ENCODE results near the gene KRT76.
"Not testable (repeated sequence)": the region's sequence is repeated elsewhere in the genome, so short reads cannot be mapped to it uniquely, and the experiment has no call there.

KRT76 gene

GRCh38 chr12:52767020-52767379, 10.1 kb downstream of the KRT76 start:
- DNase-seq (ENCODE audit: extremely low spot score) = no peak
- ChIA-PET CTCF (no interaction called here), POLR2A (no interaction called here)
- TF ChIP-seq ELF4 (IDR thresholded peaks at IDR 0.05) = no peak
- TF ChIP-seq TARDBP (IDR thresholded peaks at IDR 0.05) = no peak
- TF ChIP-seq CTBP1 (IDR thresholded peaks at IDR 0.05; ENCODE audit: borderline replicate concordance) = no peak
- TF ChIP-seq ZNF384 (IDR thresholded peaks at IDR 0.05) = no peak
- no peak for TF ChIP-seq SUZ12 (IDR thresholded peaks at IDR 0.05)
- no peak for TF ChIP-seq SP1 (IDR thresholded peaks at IDR 0.05)
- no peak for TF ChIP-seq FOXA1 (IDR thresholded peaks at IDR 0.05)
- TF ChIP-seq BHLHE40 (IDR thresholded peaks at IDR 0.05; ENCODE audit: borderline replicate concordance) = no peak
- no peak for TF ChIP-seq L3MBTL2 (conservative IDR thresholded peaks at IDR 0.05)
- TF ChIP-seq ARNT (IDR thresholded peaks at IDR 0.05) = no peak
- TF ChIP-seq NFRKB (IDR thresholded peaks at IDR 0.05) = no peak
- TF ChIP-seq PKNOX1 (IDR thresholded peaks at IDR 0.05) = no peak

- CTCF ChIA-PET = no interaction called here
Measured at GRCh38 chr12:52766351-52767019, 10.7 kb downstream of the KRT76 start.

GRCh38 chr12:52765702-52766101, 11.4 kb downstream of the KRT76 start:
- DNase-seq (ENCODE audit: extremely low spot score) = no peak
- TF ChIP-seq CTBP1 (IDR thresholded peaks at IDR 0.05; ENCODE audit: borderline replicate concordance) (no peak), ELF4 (IDR thresholded peaks at IDR 0.05) (no peak)
- POLR2A ChIA-PET = no interaction called here
- CTCF ChIA-PET = no interaction called here

More at GRCh38 chr12:52766351-52767019, 10.7 kb downstream of the KRT76 start:
- POLR2A ChIA-PET = no interaction called here
- TF ChIP-seq HDGF (IDR thresholded peaks at IDR 0.05; ENCODE audit: borderline replicate concordance) = no peak
- TF ChIP-seq NFRKB (IDR thresholded peaks at IDR 0.05) = no peak
- no peak for TF ChIP-seq PKNOX1 (IDR thresholded peaks at IDR 0.05)
- no peak for TF ChIP-seq CTBP1 (IDR thresholded peaks at IDR 0.05; ENCODE audit: borderline replicate concordance)
- TF ChIP-seq FOXA1 (IDR thresholded peaks at IDR 0.05) = no peak
- TF ChIP-seq LEF1 (IDR thresholded peaks at IDR 0.05; ENCODE audit: borderline replicate concordance) = no peak
- no peak for TF ChIP-seq SUZ12 (IDR thresholded peaks at IDR 0.05)
- TF ChIP-seq L3MBTL2 (conservative IDR thresholded peaks at IDR 0.05) = no peak
- no peak for TF ChIP-seq ELF4 (IDR thresholded peaks at IDR 0.05)
- TF ChIP-seq ZNF384 (IDR thresholded peaks at IDR 0.05) = no peak
- TF ChIP-seq SP1 (IDR thresholded peaks at IDR 0.05) = no peak
- no peak for TF ChIP-seq ARNT (IDR thresholded peaks at IDR 0.05)
- no peak for DNase-seq (ENCODE audit: extremely low spot score)

GRCh38 chr12:52763991-52764390, 13.2 kb downstream of the KRT76 start:
- ChIA-PET CTCF (no interaction called here), POLR2A (no interaction called here)
- TF ChIP-seq NFRKB (IDR thresholded peaks at IDR 0.05) (no peak), BHLHE40 (IDR thresholded peaks at IDR 0.05; ENCODE audit: borderline replicate concordance) (no peak), FOXA1 (IDR thresholded peaks at IDR 0.05) (no peak), ARNT (IDR thresholded peaks at IDR 0.05) (no peak), ZNF384 (IDR thresholded peaks at IDR 0.05) (no peak), ELF4 (IDR thresholded peaks at IDR 0.05) (no peak)
- no peak for DNase-seq (ENCODE audit: extremely low spot score)

GRCh38 chr12:52763036-52763659, 14.0 kb downstream of the KRT76 start:
- POLR2A ChIA-PET = no interaction called here

GRCh38 chr12:52761802-52762201, 15.3 kb downstream of the KRT76 start:
- no peak for TF ChIP-seq L3MBTL2 (conservative IDR thresholded peaks at IDR 0.05)
- no peak for TF ChIP-seq NFRKB (IDR thresholded peaks at IDR 0.05)
- no peak for TF ChIP-seq FOXK2 (IDR thresholded peaks at IDR 0.05)
- no peak for TF ChIP-seq LEF1 (IDR thresholded peaks at IDR 0.05; ENCODE audit: borderline replicate concordance)
- TF ChIP-seq ELF4 (IDR thresholded peaks at IDR 0.05) = no peak
- no peak for TF ChIP-seq PKNOX1 (IDR thresholded peaks at IDR 0.05)
- TF ChIP-seq SP1 (IDR thresholded peaks at IDR 0.05) = no peak
- TF ChIP-seq ARNT (IDR thresholded peaks at IDR 0.05) = no peak
- no peak for TF ChIP-seq HDGF (IDR thresholded peaks at IDR 0.05; ENCODE audit: borderline replicate concordance)
- no peak for TF ChIP-seq FOXM1 (IDR thresholded peaks at IDR 0.05; ENCODE audit: borderline replicate concordance)
- no peak for TF ChIP-seq FOXA1 (IDR thresholded peaks at IDR 0.05)
- no peak for TF ChIP-seq CTBP1 (IDR thresholded peaks at IDR 0.05; ENCODE audit: borderline replicate concordance)
- TF ChIP-seq TARDBP (IDR thresholded peaks at IDR 0.05) = no peak
- no peak for TF ChIP-seq SUZ12 (IDR thresholded peaks at IDR 0.05)
- CTCF ChIA-PET = no interaction called here
- no peak for DNase-seq (ENCODE audit: extremely low spot score)
- POLR2A ChIA-PET = no interaction called here

More at GRCh38 chr12:52763036-52763659, 14.0 kb downstream of the KRT76 start:
- TF ChIP-seq HDGF (IDR thresholded peaks at IDR 0.05; ENCODE audit: borderline replicate concordance) (no peak), SUZ12 (IDR thresholded peaks at IDR 0.05) (no peak), ELF4 (IDR thresholded peaks at IDR 0.05) (no peak), SP1 (IDR thresholded peaks at IDR 0.05) (no peak), CTBP1 (IDR thresholded peaks at IDR 0.05; ENCODE audit: borderline replicate concordance) (no peak), ARNT (IDR thresholded peaks at IDR 0.05) (no peak), BHLHE40 (IDR thresholded peaks at IDR 0.05; ENCODE audit: borderline replicate concordance) (no peak), PKNOX1 (IDR thresholded peaks at IDR 0.05) (no peak), L3MBTL2 (conservative IDR thresholded peaks at IDR 0.05) (no peak), FOXK2 (IDR thresholded peaks at IDR 0.05) (no peak), FOXA1 (IDR thresholded peaks at IDR 0.05) (no peak), TARDBP (IDR thresholded peaks at IDR 0.05) (no peak), FOXM1 (IDR thresholded peaks at IDR 0.05; ENCODE audit: borderline replicate concordance) (no peak), ZNF384 (IDR thresholded peaks at IDR 0.05) (no peak), LEF1 (IDR thresholded peaks at IDR 0.05; ENCODE audit: borderline replicate concordance) (no peak), NFRKB (IDR thresholded peaks at IDR 0.05) (no peak)
- CTCF ChIA-PET = no interaction called here
- no peak for DNase-seq (ENCODE audit: extremely low spot score)

GRCh38 chr12:52761218-52761617, 15.9 kb downstream of the KRT76 start:
- POLR2A ChIA-PET; CTCF ChIA-PET; DNase-seq (ENCODE audit: extremely low spot score): not testable (repeated sequence)

Data from HEK293T (cell line).